NOMO-1 treated with dmso at 0.1 percent for 144 hours (cell line): Measurements from ENCODE around the gene SMCO2.
A peak's percentile ranks its signal among the peaks of the same experiment; 100 is the strongest.

Source experiments
- DNase-seq: peaks from one replicate; lab custom pipeline; 2025; ENCODE audit not compliant: unreplicated experiment; lab: John Stamatoyannopoulos, UW

SMCO2 gene

DNA sequence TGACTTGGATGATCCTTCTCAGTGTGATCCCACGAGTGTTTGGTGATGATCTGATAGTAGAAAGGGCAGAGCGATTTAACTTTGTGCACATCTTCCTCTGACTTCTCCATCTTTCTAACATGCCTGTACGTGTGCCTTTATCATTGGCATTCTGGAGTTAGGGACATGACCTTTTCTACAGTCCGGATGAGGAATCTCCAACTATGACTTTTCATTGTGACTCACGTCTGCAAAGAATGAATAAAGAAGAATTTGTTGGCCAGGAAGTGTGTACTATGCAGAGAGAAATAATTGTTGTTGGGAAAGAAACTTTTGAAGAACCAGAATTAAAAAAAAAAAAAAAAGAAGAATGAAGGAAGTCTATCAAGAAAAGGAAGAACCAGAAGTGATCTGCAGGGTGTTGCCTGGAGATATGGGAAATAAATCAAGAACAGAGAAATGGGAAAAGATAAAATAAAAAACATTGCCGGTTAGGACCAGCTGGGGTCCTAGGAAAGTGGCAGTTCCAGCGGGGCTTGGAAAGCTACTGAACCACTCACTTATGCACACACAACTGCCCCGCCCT is 102.8 kb downstream of the SMCO2 start:
- peak; percentile 37 for DNase-seq

DNA sequence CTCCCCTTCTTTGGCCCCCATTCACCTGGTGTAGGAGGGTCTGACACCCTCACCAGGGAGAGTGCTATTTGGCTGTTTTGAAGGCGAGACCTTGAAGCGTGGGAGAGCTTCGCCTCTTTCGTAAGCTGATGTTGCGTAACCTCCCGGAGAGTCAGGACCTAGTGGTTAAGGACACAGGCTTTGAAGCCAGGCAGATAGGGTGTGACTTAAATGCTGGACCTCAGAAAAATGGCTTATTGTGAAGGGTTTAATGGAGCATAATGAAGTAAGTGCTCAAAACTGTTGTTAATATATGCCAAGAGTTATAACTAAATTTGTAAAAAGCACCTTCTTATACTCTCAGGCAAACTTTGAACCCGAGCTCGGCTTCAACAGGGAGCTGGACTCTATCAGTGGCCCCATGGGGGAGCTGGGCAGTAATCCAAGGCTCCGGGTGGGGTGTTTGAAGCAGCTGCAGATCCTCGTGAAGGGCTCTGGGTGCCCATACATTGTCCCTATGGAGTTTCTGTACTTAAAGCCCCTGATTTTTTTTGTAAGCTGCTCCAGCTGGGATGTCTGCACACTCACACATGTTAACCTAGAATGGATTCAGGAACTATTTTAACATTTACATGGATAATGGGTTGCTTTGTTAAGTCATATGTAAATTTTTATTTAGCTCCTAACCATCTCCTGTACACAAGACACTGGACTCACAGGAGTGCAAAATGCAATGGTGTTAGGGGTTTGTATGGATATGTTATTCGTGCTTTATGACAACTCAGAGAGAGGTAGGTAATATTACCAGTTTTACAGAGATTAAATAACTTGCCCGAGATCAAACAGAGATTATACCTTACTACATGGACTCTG is 103.5 kb downstream of the SMCO2 start:
- DNase-seq: peak; percentile 78

DNA sequence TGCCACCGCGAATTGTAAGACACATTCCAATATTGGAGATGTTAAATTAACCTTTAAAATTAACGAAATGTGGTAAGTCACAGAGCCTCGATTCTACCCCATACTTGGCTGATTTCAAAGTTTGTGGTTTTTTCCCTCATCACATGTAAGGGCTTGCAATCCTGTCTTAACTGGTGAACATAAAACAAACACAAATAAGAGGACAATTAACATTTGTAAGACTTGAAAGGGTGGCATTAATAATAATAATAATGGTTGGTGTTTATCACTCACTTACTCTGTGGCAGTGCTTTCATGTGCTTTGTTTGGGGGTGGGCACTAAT is 104.1 kb downstream of the SMCO2 start:
- no peak for DNase-seq

DNA sequence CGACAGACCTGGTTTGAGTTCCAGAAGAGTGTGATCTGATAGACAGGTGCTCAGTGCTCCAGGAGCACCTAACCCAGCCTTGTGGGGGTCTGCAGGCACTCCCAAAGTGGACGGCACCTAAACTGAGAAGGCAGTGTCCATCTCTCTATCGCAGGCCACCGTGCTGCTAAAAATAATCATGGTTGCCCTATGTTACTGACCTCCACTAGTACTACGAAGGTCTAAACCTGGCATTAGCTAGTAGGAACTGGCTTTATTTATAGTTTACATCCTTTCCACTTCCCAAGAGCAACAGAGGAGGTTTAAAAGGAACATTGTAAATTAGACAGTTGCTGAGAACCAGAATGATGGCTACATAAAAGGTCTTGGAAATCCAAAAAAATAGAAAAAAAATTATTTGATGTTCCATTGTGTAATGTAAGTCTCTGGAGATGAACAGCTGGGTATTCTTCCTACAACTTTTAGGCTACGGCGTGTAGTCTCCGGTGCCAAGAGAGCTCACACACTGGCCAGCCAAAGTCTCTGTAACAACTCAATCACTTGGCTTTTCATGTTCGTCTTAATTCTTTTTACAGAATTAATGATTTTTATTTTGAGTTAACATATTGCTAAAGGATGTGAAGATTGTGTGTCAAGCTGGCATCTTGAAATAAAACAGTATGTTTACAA is 104.8 kb downstream of the SMCO2 start:
- DNase-seq: no peak
